Suprapubic skin (tissue), 4 donors: ENCODE results near the gene ADAMTS9.

ENCODE experiments used
- CTCF ChIP-seq, 2 donors: fragments of 200-600 bp in 1 of 2; fragments of 450-650 bp in 1 of 2; sonication (generic) in 1 of 2; IDR thresholded peaks; one replicate each; pipeline ENCODE4 v1.5.1; 2016 to 2019; ENCODE audit warnings: antibody characterized with exemption in 2 of 2, mild to moderate bottlenecking in 1 of 2, moderate library complexity in 1 of 2
- EP300 ChIP-seq: sonication (generic); formaldehyde crosslinking; IDR thresholded peaks from one replicate; pipeline ENCODE4 v1.6.1; 2017; ENCODE audit warnings: antibody characterized with exemption
- POLR2A ChIP-seq, 2 donors: fragments of 450-650 bp; IDR thresholded peaks; one replicate each; pipeline ENCODE4 v1.6.1; 2017; ENCODE audit warnings: antibody characterized with exemption in 2 of 2, mild to moderate bottlenecking in 2 of 2, moderate library complexity in 2 of 2
- POLR2AphosphoS5 ChIP-seq, 3 donors: sonication (generic); formaldehyde crosslinking; IDR thresholded peaks; one replicate each; pipeline ENCODE4 v1.6.1; 2017; ENCODE audit warnings: antibody characterized with exemption in 3 of 3

GRCh38 chr3:64621275-64621674, 66.5 kb downstream of the ADAMTS9 start:
- TF ChIP-seq EP300 = no peak
- TF ChIP-seq POLR2AphosphoS5 (IDR thresholded peaks at IDR 0.05) = no peak
- TF ChIP-seq CTCF (IDR thresholded peaks at IDR 0.05) = no peak
- no peak for TF ChIP-seq POLR2A (IDR thresholded peaks at IDR 0.05)
